Activated T-cell treated with anti-CD3 and anti-CD28 coated beads, Interleukin-2, amount 50 U/mL, for 24 hours (primary cell): Measurements from ENCODE around the gene RMND1.
"Not testable (repeated sequence)": the region's sequence is repeated elsewhere in the genome, so short reads cannot be mapped to it uniquely, and the experiment has no call there.

Experiments
- DNase-seq: peaks from one replicate; pipeline ENCODE4 v3.0.0-alpha.2; 2020
- H3K27ac Mint-ChIP-seq: 2 replicates; pipeline ENCODE4 v1.8.0; 2020; ENCODE audit warnings: mild to moderate bottlenecking, mixed read lengths
- H3K27me3 Mint-ChIP-seq: 2 replicates; pipeline ENCODE4 v1.8.0; 2020; ENCODE audit warnings: mixed read lengths
- H3K36me3 Mint-ChIP-seq: 2 replicates; pipeline ENCODE4 v1.8.0; 2020; ENCODE audit warnings: low read depth, mixed read lengths
- H3K4me1 Mint-ChIP-seq: 2 replicates; pipeline ENCODE4 v1.8.0; 2020; ENCODE audit warnings: low read depth, mixed read lengths
- H3K4me3 Mint-ChIP-seq: 2 replicates; pipeline ENCODE4 v1.8.0; 2020; ENCODE audit warnings: mild to moderate bottlenecking, moderate library complexity, mixed read lengths
- H3K9me3 Mint-ChIP-seq: 2 replicates; pipeline ENCODE4 v1.8.0; 2020; ENCODE audit warnings: mixed read lengths

Gene RMND1

GRCh38 chr6:151374036-151374683, 77.8 kb downstream of the RMND1 start:
- Mint-ChIP-seq H3K9me3 (no peaks in the 10 kb centered on the region), H3K4me1 (peaks cover 68% of the 10 kb centered on the region), H3K27me3 (no peaks in the 10 kb centered on the region), H3K36me3 (peaks cover 49% of the 10 kb centered on the region), H3K27ac (peak overlapping the region; percentile 87), H3K4me3 (peak overlapping the region; percentile 52)
- no peak for DNase-seq

DNA sequence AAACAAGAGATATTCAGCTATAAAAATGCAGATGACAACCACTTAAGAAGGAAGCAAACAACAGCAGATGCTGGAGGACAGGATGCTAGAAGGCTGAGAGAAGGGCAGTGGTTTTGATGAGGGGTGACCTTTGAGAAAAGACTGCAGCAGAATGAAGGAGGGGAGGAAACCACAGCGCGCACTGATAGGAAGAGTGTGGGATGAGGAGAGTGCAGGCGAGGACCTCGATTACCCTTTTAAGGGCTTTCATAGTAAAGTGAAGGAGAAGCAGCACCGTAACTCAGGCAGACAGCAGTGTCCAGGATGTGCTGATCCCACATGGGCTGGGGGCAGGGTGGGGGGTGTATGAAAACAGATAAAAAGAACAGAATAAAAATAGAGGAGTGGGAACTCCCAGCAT, 79.8 kb downstream of the RMND1 start:
- DNase-seq = no peak
- Mint-ChIP-seq H3K9me3 (no peaks in the 10 kb centered on the region), H3K4me1 (peaks cover 56% of the 10 kb centered on the region), H3K36me3 (peaks cover 64% of the 10 kb centered on the region), H3K4me3 (peak overlapping the region; percentile 47), H3K27ac (peak overlapping the region; percentile 85), H3K27me3 (no peaks in the 10 kb centered on the region)

DNA sequence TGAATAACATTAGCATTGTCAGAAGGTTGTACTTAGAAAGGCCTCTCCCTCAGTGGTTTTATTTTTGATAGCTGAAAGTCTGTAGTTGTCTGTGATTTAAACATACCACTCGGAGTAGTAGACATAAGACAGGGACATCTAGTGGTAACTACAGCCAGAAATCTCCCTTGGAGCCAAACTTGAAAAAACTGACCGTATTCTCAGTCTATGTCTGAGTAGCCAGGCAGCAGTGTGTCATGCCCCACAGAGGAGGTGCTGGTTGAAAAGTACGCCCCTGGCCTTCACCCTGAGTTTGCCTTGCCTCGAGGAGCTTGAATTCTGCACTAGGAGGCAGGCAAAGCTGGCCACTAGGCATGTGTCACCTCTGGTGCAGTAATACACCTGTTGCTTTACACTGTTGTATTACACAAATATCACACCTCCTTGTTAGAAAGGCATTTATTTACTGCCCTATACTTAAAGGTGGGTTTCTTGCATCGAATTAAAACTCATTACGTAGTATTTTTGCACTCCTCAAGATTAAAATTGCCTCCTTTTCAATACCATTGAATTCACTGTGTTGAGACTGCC, 81.3 kb downstream of the RMND1 start:
- H3K27me3 Mint-ChIP-seq = no peaks in the 10 kb centered on the region
- no peak overlapping the region for H3K4me3 Mint-ChIP-seq
- H3K9me3 Mint-ChIP-seq = no peaks in the 10 kb centered on the region
- peaks cover 40% of the 10 kb centered on the region for H3K4me1 Mint-ChIP-seq
- H3K27ac Mint-ChIP-seq = peak overlapping the region; percentile 85
- no peak for DNase-seq
- peaks cover 77% of the 10 kb centered on the region for H3K36me3 Mint-ChIP-seq

DNA sequence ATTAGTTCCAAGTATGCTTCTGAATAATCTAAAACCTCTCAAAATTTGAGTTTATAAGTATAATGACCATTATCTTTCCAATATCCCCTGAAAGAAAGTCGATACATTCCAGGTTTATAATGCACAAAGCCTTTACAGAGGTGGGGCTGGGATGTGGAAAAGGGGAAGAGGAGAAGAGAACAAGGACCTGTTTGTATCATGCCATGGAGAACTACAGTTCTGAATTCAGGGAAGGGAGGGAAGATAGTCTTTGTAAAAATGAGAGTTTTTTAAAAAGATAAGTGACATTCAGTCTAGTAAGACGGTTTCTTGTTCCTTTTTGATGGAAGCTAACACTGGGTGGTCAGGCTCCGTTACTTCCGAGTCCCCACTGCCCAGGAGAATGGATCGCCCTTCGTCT, 86.7 kb downstream of the RMND1 start:
- H3K27me3 Mint-ChIP-seq = no peaks in the 10 kb centered on the region
- no peaks in the 10 kb centered on the region for H3K9me3 Mint-ChIP-seq
- peaks cover 87% of the 10 kb centered on the region for H3K36me3 Mint-ChIP-seq
- H3K4me1 Mint-ChIP-seq = no peaks in the 10 kb centered on the region
- no peak overlapping the region for H3K4me3 Mint-ChIP-seq
- H3K27ac Mint-ChIP-seq = peak overlapping the region; percentile 44
- no peak for DNase-seq

DNA sequence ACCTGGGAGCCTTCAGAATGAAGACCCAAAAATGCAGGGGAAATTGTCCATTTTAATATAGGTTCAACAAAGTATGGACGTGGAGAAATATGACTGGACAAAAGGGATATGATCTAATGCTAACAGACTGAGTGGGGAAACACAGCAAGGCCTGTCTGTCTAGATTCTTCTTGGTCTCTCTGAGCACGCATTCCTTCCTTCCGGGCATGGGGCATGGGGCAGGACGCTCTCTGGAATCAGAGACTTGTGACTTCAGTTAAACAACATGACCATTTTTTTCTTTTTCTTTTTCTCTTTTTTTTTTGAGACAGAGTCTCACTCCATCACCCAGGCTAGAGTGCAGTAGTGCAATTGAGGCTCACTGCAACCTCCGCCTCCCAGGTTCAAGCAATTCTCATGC, 92.4 kb downstream of the RMND1 start:
- H3K27me3 Mint-ChIP-seq = no peaks in the 10 kb centered on the region

DNA sequence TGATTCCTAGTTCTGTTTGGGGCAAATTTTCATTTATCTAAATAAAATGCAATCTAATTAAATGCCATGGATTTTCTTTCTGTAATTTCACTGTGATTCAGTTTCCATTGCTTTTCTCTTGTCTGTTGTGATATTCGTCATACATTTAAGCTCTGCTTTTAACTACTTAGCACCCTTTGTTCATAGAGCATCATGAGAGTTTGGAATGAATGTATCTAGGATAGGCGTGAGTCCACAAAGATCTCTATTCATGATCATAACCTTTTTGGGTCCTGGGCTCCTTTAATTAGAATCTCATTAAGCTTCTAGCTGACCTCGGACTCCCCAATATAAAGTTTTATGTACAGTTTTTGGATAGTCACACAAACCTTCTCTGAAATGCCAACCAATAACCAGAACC, 93.5 kb downstream of the RMND1 start:
- H3K9me3 Mint-ChIP-seq = no peaks in the 10 kb centered on the region
- no peaks in the 10 kb centered on the region for H3K27me3 Mint-ChIP-seq
- no peak for DNase-seq
- peaks cover 51% of the 10 kb centered on the region for H3K36me3 Mint-ChIP-seq
- H3K4me3 Mint-ChIP-seq = no peak overlapping the region
- no peak overlapping the region for H3K27ac Mint-ChIP-seq
- H3K4me1 Mint-ChIP-seq = peaks cover 14% of the 10 kb centered on the region

More for the DNA sequence above, 92.4 kb downstream of the RMND1 start:
- DNase-seq = no peak
- no peak overlapping the region for H3K4me3 Mint-ChIP-seq
- H3K4me1 Mint-ChIP-seq = peaks cover 14% of the 10 kb centered on the region
- no peak overlapping the region for H3K27ac Mint-ChIP-seq
- H3K9me3 Mint-ChIP-seq = no peaks in the 10 kb centered on the region
- peaks cover 58% of the 10 kb centered on the region for H3K36me3 Mint-ChIP-seq

DNA sequence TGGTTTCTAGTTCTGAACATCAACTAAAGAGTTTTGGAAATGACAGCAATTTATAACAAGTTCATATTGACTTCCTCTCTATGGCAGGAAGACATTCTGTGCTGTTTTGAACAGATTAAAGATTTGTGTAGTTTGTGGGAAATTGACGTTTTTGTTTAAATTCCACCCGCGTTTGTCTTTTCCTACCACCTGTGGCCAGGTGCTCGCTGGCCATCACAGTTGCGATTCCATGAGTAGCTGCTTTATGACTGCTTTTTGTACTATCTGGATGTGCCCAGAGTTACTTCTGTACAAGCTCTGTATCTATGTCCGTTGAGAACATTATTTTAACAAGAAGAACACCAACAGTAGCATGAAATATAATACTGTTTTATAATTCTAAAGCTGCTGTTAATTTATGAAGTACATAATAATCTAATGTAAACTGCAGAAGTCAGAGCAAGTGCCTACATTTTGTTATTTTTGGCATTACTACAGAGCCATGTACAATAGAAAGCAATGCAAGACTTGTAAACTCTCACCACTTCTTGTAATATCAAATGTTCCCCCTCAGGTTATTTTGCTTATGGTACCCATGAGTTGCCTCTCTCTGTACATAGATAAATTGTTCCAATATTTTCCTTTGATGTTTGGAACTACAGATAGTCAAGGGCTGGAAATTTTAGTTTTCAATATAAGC, 94.0 kb downstream of the RMND1 start:
- Mint-ChIP-seq H3K9me3 (no peaks in the 10 kb centered on the region), H3K4me3 (no peak overlapping the region), H3K4me1 (peaks cover 14% of the 10 kb centered on the region), H3K36me3 (peaks cover 46% of the 10 kb centered on the region), H3K27ac (no peak overlapping the region), H3K27me3 (no peaks in the 10 kb centered on the region)
- no peak for DNase-seq

DNA sequence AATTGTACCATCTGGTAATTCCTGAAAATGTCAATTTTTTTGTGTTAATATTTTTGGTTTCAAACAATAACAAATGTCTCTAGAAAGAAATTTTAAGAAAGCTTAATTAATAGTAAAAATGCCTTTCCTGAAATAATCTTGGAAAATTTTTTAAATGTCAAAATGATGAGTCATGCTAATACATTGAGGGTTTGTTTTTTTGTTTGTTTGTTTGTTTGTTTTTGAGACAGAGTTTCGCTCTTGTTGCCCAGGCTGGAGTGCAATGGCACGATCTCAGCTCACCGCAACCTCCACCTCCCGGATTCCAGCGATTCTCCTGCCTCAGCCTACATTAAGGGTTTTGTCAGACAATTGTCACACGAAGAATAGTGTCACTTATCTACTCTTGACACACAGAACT, 94.9 kb downstream of the RMND1 start:
- DNase-seq, H3K27ac Mint-ChIP-seq, H3K4me3 Mint-ChIP-seq, H3K27me3 Mint-ChIP-seq, H3K9me3 Mint-ChIP-seq: not testable (repeated sequence)
- H3K4me1 Mint-ChIP-seq = peaks cover 14% of the 10 kb centered on the region
- peaks cover 37% of the 10 kb centered on the region for H3K36me3 Mint-ChIP-seq
